Bone marrow (tissue), 2 donors: ENCODE measurements around the gene ZNF558.

ENCODE experiments used
- DNase-seq, 2 donors: peaks; one replicate each; lab custom pipeline; 2025; lab: John Stamatoyannopoulos, UW

Gene ZNF558

GRCh38 chr19:8832132-8833021 is at the start of gene ZNF558, which contains the start of gene MBD3L1:
Gene ZNF558, minus strand, starts transcription at chr19:8832304. Its CDS starts 9,645 bp downstream, at chr19:8822659.
Gene MBD3L1, plus strand, starts transcription at chr19:8832377. Its CDS starts 10,302 bp downstream, at chr19:8842679.
- peak; percentile 93 to 98 for DNase-seq

DNA sequence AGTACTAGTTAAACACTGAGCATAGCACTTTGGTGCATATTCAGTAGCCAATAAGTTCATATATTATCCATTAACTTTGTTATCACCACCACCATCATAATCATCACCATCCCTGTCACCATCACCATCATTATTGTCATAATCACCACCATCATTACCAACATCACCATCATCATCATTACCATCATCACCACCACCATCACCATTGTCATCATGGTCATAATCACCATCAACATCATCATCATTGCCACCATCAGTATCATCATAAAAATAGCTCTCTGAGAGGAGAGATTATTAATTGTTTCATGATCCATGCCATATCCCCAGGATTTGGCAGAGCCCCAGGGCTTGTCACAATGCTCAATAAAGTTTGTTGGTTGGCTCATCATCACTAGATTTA is 49.4 kb upstream of the ZNF558 start:
- DNase-seq, result no peak

DNA sequence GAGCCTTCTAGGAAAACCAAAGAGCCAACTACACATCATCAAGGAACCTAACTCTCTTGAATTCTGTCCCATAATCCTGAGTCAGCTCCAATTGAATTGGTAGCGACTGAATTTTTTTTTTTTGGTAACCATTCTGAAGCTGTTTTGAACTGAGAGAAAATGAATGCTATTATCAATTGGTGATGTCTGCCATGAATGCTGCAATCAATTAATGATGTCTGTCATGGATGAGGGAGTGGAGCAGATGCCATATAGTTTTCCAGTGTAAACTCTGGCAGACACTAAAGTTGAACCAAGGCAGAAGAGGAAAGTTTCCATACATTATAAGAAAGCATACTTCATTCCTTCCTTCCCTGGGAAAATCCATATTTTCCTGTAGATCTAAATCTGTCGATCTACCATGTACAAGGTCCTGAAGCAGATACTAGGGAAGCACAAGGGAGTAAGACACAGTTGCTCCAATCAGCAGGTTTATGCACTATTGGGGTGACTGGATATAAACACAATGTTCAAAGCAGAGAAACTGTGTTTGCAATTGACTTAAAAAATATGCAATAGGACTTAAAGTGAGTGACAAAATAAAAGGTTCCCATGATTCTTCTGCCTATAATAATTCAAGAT is 48.9 kb upstream of the ZNF558 start:
- DNase-seq, result no peak

GRCh38 chr19:8877854-8878705 is 46.0 kb upstream of the ZNF558 start:
- DNase-seq, result no peak

- no peak for DNase-seq
These were observed 34.2 kb upstream of the ZNF558 start for GRCh38 chr19:8866344-8866743.

DNA sequence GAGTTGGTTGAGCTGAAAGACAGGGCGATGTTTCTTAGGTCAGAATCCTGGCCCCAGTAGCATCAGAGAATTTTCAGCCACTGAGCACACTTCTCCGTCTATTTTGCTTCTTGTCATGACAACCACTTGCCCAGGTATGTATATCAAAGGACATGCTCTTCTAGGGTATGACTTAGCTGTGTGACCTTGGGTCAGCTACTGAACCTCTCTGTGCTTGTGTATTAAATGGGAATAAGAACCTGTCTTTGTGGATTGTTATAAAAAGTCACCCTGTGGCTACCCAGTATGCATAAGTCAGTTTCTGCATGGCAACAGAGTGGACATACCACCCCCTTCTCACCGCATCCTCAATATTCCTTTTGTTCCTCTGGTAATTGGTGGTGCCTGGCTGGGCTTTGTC is 26.2 kb upstream of the ZNF558 start:
- DNase-seq, result no peak

DNA sequence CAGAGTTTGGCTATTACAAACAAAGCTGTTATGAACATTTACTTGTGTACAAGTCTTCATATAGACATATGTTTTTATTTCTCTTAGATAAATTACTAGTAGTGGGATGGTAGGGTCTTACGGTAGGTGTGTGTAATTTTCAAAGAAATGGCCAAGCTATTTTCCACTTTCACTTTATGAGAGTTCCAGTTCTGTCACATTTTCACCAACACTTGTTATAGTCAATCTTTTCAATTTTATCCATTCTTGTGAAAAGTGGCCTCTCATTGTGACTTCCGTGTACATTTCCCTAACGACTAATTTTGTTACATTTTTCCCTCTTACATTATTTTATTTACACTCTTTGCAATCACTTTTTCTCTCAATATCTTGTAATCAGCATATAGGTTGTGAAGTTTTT is 18.4 kb upstream of the ZNF558 start:
- DNase-seq, result no peak

DNA sequence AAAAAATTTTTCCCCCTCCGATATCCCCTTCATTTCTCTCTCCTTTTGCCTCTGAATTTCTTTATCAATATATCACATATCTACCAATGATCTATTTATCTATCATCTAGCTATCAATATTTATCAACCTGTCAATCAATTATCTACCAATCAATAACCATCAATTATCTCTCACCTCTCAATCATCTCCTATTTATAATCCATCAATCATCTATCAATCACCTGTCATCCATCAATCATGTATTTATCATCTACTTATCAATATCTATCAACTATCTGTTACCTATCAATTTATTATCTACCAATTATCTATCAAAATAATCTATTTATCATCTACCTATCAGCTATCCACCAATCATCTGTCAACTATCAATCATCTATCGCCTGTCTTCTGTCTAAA is 17.1 kb upstream of the ZNF558 start:
- DNase-seq, result no peak

DNA sequence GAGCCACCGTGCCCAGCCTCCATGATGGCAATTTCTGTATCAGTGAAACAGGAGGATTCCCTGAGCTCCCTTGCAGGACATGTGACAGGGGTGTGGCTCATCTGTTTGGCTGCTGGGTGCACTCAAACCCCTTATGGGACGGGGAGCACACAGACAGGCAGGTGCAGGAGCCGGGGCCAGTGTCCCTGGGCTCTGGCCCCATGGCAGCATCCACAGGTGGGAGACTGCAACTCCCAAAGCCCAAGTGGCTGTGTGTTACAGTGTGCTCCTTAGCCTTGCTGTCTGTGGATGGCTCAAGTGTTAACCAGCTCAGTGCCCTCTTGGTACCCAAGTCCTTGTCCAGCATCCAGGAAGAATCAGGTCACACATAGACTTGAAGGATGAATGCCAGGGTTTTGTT is 14.7 kb upstream of the ZNF558 start:
- no peak for DNase-seq

DNA sequence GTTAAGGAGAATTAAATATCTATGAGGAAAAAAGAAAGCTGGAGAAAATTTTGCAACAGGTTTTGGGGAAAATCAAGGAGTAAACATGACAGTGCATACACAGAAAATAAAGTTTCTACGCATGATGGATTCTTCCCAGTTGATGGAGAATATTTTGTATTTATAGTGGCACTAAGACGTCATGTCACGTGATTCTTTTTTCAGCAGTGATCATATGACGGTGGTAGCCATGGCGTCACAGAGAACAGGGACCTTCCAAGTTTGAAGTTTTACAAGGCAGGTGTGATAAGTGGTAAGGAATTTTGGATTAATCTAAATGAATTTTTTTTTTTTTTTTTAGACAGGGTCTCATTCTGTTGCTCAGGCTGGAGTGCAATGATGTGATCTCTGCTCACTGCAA is 8.6 kb upstream of the ZNF558 start:
- no peak for DNase-seq

DNA sequence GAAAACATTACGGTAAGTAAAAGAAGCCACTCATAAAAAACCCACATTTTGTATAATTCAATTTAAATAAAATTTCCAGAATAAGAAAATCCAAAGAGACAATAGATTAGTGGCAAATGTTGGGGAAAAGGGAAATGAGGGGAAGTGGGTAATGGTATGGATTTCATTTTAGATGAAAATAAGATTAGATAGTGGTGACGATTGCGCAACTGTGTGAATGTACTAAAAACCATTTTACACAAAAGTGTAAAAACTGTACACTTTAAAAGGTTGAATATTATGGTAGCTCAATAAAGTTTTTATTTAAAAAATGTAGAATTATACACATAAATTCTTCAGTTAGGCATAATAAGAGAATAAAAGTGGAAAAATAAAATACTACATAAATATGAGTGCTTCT is 3.8 kb upstream of the ZNF558 start:
- no peak for DNase-seq

DNA sequence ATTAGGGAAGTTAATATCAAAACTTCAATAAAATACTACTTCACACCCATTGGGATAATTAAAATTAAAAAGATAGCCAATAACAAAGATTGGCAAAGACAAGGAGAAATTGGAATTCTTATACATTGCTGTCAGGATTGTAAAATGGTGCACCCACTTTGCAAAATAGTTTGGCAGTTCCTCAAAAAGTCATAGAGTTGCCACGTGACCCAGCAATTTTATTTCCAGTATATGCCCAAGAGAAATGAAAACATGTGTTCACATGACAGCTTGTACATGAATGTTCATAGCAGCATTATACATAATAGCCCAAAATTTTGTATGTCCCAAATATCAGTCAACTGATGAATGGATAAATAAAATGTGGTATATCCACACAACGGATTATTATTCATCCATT is 3.3 kb upstream of the ZNF558 start:
- DNase-seq, result no peak

GRCh38 chr19:8831832-8832131 is 322 bp downstream of the ZNF558 start:
- DNase-seq, result no peak

DNA sequence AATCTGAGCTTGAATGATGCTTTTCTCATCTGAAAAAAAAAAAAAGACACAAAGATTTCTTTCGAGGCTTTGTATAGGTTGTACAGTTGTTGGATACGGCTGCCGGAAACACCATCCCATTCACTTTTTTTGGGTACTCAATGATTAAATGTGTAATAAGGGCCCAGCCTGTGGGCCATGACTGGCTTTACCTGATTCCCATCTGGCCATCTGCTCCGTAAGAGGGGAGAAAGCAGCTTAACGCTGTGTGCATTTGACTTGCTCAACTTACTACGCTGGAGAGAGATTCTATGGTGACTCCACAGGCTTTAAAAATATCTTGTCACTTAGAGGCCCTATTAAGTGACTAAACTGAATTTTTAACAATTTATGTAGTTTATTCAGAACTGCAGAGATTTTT is 731 bp downstream of the ZNF558 start:
- DNase-seq, result no peak

DNA sequence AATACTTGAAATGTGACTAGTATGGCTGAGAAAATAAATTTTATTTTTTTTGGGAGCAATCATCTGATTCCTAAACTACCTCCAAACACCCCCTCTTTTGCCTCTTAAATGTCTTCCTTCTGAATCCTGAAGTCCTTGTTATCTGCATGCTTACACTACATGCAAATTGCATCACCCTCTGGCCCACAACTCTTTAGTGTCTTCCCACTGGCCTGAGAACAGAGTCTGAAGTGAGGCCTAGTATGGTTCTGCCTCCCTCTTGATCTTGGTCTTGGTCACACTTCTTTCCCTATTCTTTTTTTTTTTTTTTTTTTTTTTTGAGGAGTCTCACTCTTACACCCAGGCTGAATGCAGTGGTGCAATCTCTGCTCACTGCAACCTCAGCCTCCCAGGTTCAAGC is 4.8 kb downstream of the ZNF558 start:
- no peak for DNase-seq

DNA sequence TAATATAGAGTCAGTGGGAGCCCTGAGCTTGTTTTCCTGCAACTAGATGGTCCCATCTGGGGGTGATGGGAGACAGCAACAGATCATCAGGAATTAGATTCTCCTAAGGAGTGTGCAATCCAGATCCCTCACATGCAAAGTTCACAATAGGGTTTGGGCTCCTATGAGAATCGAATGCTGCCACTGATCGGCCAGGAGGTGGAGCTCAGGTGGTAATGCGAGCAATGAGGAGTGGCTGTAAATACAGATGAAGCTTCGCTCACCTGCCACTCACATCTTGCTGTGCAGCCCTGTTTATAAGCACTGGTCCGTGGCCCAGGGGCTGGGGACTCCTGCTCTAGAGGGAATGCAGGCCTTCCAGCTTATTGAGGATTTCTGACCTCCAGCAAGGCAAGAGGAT is 5.7 kb downstream of the ZNF558 start:
- no peak for DNase-seq

GRCh38 chr19:8821748-8822241 is 10.3 kb downstream of the ZNF558 start:
- no peak for DNase-seq

DNA sequence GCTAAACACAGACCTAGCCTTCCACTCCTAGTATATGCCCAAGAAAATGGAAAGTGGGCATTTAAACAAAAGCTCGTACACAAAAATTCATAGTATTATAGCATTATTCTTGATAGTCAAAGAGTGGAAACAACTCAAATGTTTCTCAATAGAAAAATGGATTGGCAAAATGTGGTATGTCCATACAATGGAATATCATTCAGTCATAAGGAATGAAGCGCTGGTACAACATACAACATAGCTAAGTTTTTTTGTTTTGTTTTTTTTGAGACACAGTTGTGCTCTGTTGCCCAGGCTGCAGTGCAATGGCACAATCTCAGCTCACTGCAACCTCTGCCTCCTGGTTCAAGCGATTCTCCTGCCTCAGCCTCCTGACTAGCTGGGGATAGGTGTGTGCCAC is 11.9 kb downstream of the ZNF558 start:
- no peak for DNase-seq

DNA sequence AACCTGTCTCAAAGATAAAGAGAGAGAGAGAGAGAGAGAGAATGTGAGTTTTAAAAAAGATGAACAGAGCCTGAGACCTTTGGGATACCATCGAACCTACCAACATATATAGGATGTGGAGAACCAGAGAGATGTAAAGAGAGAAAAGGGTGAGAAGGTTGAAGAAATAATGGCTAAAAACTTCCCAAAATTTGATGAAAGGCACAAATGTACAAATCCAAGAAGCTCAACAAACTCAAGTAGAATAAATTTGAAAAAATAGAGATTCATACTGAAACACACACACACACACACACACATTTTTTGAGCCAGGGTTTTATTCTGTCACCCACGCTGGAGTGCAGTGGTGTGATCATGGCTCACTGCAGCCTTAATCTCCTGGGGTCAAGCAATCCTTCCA is 16.3 kb downstream of the ZNF558 start:
- no peak for DNase-seq

DNA sequence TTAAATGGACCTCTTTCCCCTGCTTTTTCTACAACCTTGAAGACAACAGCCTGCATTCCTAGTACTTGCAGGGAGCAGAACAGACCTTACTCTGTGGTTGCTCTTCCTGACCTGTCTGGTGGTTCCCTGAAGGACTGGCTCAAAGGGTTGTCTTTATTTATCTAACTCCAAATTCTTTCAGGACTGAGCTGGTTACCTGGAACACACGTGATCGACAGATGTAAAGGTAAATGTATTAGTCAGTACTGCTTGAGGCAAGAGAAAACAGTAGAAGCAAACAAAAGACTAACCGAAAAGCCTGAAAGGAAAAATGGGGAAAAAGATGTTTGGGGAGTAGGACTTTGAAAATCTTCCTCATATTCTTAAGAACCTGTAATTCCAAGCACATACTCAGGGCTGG is 17.9 kb downstream of the ZNF558 start:
- DNase-seq, result no peak

DNA sequence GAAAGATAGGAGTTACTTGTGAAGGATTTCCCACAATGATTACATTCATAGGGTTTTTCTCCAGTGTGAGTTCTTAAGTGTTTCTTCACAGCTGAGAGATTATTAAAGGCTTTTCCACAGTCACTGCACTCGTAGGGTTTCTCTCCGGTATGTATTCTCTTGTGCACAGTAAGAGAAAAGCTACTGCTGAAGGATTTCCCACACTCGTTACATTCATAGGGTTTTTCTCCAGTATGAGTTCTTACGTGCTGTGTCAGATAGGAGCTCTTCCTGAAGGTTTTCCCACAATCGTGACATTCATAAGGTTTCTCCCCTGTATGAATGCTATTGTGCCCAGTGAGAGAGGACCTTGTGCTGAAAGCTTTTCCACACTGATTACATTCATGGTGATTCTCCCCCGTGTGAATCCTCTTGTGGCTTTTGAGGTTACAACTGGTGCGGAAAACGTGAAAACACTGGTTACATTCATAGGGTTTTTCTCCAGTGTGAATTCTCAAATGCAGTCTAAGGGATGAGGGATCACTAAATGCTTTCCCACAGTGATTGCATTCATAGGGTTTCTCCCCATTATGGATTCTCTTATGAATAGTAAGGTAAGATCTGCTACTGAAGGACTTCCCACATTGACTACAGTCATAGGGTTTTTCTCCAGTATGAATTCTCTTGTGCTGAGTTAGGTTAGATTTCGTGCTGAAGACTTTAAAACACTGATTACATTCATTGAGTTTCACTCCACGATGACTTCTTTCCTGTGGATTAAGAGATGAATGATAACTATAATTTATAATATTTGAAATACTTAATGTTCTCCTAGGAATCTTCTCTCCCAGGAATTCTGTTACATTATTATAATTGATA is 20.6 kb downstream of the ZNF558 start:
- no peak for DNase-seq

- DNase-seq, result no peak
These were observed 25.4 kb downstream of the ZNF558 start for GRCh38 chr19:8806661-8807060.
